HTR-8/SVneo (cell line): ENCODE data around the gene WDFY2.
A peak's percentile ranks its signal among the peaks of the same experiment; 100 is the strongest.

Source experiments
- DNase-seq: peaks from one replicate; pipeline ENCODE4 v3.0.0; 2011; ENCODE audit warnings: low spot score, mixed read lengths; ENCODE audit not compliant: insufficient read length
- FAIRE-seq: peaks from 2 replicates; lab custom pipeline; 2011; peaks lifted over from hg19 to GRCh38; lab: Jason Lieb, UNC

Gene WDFY2

GRCh38 chr13:51761643-51762350 is 177.5 kb downstream of the WDFY2 start:
- DNase-seq, result no peak
- FAIRE-seq, result no peak

- FAIRE-seq (no peak), DNase-seq (no peak)
These were observed 179.2 kb downstream of the WDFY2 start for GRCh38 chr13:51763486-51763885.

- DNase-seq, result peak; percentile 5
- no peak for FAIRE-seq
These were observed 180.2 kb downstream of the WDFY2 start for GRCh38 chr13:51764184-51765141.

- FAIRE-seq (no peak), DNase-seq (no peak)
These were observed 180.9 kb downstream of the WDFY2 start for GRCh38 chr13:51765142-51765515.

GRCh38 chr13:51767100-51767499 is 182.8 kb downstream of the WDFY2 start:
- no peak for DNase-seq
- no peak for FAIRE-seq

GRCh38 chr13:51768378-51768921 is 184.2 kb downstream of the WDFY2 start:
- DNase-seq (no peak), FAIRE-seq (no peak)

- FAIRE-seq (no peak), DNase-seq (no peak)
These were observed 184.7 kb downstream of the WDFY2 start for GRCh38 chr13:51768976-51769375.

- DNase-seq, result no peak
- FAIRE-seq, result no peak
These were observed 185.3 kb downstream of the WDFY2 start for GRCh38 chr13:51769455-51770127.

- FAIRE-seq (no peak), DNase-seq (no peak)
These were observed 185.9 kb downstream of the WDFY2 start for GRCh38 chr13:51770160-51770559.

- DNase-seq (no peak), FAIRE-seq (no peak)
These were observed 186.6 kb downstream of the WDFY2 start for GRCh38 chr13:51770681-51771417.

- FAIRE-seq (no peak), DNase-seq (no peak)
These were observed 187.3 kb downstream of the WDFY2 start for GRCh38 chr13:51771418-51772104.

- FAIRE-seq, result no peak
- no peak for DNase-seq
These were observed 187.8 kb downstream of the WDFY2 start for GRCh38 chr13:51772105-51772455.

GRCh38 chr13:51772781-51773180 is 188.5 kb downstream of the WDFY2 start:
- FAIRE-seq (no peak), DNase-seq (no peak)

- FAIRE-seq, result no peak
These were observed 189.3 kb downstream of the WDFY2 start for GRCh38 chr13:51773515-51773914.

GRCh38 chr13:51776179-51776578 is 191.9 kb downstream of the WDFY2 start:
- FAIRE-seq, result no peak
- no peak for DNase-seq

More at GRCh38 chr13:51773515-51773914, 189.3 kb downstream of the WDFY2 start:
- no peak for DNase-seq

- FAIRE-seq, result no peak
- no peak for DNase-seq
These were observed 193.7 kb downstream of the WDFY2 start for GRCh38 chr13:51777921-51778320.

- DNase-seq, result no peak
- FAIRE-seq, result no peak
These were observed 194.1 kb downstream of the WDFY2 start for GRCh38 chr13:51778392-51778791.

GRCh38 chr13:51780099-51780498 is 195.8 kb downstream of the WDFY2 start:
- no peak for DNase-seq
- no peak for FAIRE-seq

GRCh38 chr13:51781246-51782022 is 197.2 kb downstream of the WDFY2 start:
- FAIRE-seq (no peak), DNase-seq (peak; percentile 10)
